Measurements from ENCODE around the gene ZBTB39.

DNA sequence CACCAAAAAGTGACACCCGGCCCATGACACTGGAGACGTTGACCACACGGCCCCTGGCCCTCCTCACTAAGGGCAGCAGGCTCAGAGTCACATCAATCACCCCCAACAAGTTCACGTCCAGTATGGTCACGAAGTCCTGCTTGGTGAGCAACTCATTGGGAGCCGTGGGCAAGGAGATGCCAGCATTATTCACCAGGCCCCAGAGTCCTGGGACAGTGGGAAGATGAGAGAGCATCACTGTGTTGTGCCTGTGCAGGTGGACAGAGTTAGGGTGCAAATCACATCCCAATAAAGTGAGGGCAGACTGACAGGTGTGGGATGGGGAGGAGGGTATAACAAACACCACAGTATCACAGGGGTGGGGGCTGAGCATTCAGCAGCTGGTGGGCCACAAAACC lies 51.4 kb downstream of the ZBTB39 start:
- no peak for TF ChIP-seq EZH2phosphoT487 (IDR thresholded peaks at IDR 0.05; ENCODE audit: insufficient read depth, low read depth)
- TF ChIP-seq EZH2 (IDR thresholded peaks at IDR 0.05; ENCODE audit: insufficient read depth, poor library complexity, severe bottlenecking): no peak

Measured in GM23248 (cell line).